ENCODE results near the gene OR2T35.
"Not testable (repeated sequence)": the region's sequence is repeated elsewhere in the genome, so short reads cannot be mapped to it uniquely, and the experiment has no call there.

Gene OR2T35

GRCh38 chr1:248642971-248643651, 2.0 kb downstream of the OR2T35 start:
- H3K36me3 ChIP-seq (ENCODE audit: control insufficient read depth, insufficient read depth, low read length); H3K27ac ChIP-seq (ENCODE audit: low read length); H3K4me3 ChIP-seq (ENCODE audit: low read length); DNase-seq (ENCODE audit: low read depth, low spot score); H3K9me3 ChIP-seq (ENCODE audit: control insufficient read depth, insufficient read depth, low read length); H3K4me1 ChIP-seq (ENCODE audit: control insufficient read depth, insufficient read depth, low read length); H3K27me3 ChIP-seq (ENCODE audit: control insufficient read depth, insufficient read depth, low read length): not testable (repeated sequence)
- no CpG with 5 or more reads among the region's 4 CpGs for WGBS (ENCODE audit: insufficient coverage, insufficient read length)

- H3K4me1 ChIP-seq (ENCODE audit: control insufficient read depth, insufficient read depth, low read length); H3K4me3 ChIP-seq (ENCODE audit: low read length); H3K27ac ChIP-seq (ENCODE audit: low read length); DNase-seq (ENCODE audit: low read depth, low spot score); H3K9me3 ChIP-seq (ENCODE audit: control insufficient read depth, insufficient read depth, low read length); H3K36me3 ChIP-seq (ENCODE audit: control insufficient read depth, insufficient read depth, low read length); H3K27me3 ChIP-seq (ENCODE audit: control insufficient read depth, insufficient read depth, low read length): not testable (repeated sequence)
- no CpG with 5 or more reads among the region's 5 CpGs for WGBS (ENCODE audit: insufficient coverage, insufficient read length)
These were observed 3.5 kb downstream of the OR2T35 start for GRCh38 chr1:248641583-248641982.

GRCh38 chr1:248640906-248641305, 4.2 kb downstream of the OR2T35 start:
- no CpG with 5 or more reads among the region's 3 CpGs for WGBS (ENCODE audit: insufficient coverage, insufficient read length)
- not testable (repeated sequence) for DNase-seq (ENCODE audit: low read depth, low spot score); H3K4me3 ChIP-seq (ENCODE audit: low read length); H3K27ac ChIP-seq (ENCODE audit: low read length); H3K4me1 ChIP-seq (ENCODE audit: control insufficient read depth, insufficient read depth, low read length); H3K36me3 ChIP-seq (ENCODE audit: control insufficient read depth, insufficient read depth, low read length); H3K9me3 ChIP-seq (ENCODE audit: control insufficient read depth, insufficient read depth, low read length); H3K27me3 ChIP-seq (ENCODE audit: control insufficient read depth, insufficient read depth, low read length)

GRCh38 chr1:248639652-248640051, 5.4 kb downstream of the OR2T35 start:
- DNase-seq (ENCODE audit: low read depth, low spot score); H3K36me3 ChIP-seq (ENCODE audit: control insufficient read depth, insufficient read depth, low read length); H3K27me3 ChIP-seq (ENCODE audit: control insufficient read depth, insufficient read depth, low read length); H3K27ac ChIP-seq (ENCODE audit: low read length); H3K4me3 ChIP-seq (ENCODE audit: low read length); H3K4me1 ChIP-seq (ENCODE audit: control insufficient read depth, insufficient read depth, low read length); H3K9me3 ChIP-seq (ENCODE audit: control insufficient read depth, insufficient read depth, low read length): not testable (repeated sequence)
- WGBS (ENCODE audit: insufficient coverage, insufficient read length) = no CpG with 5 or more reads among the region's 5 CpGs

- not testable (repeated sequence) for DNase-seq (ENCODE audit: low read depth, low spot score); H3K4me3 ChIP-seq (ENCODE audit: low read length); H3K9me3 ChIP-seq (ENCODE audit: control insufficient read depth, insufficient read depth, low read length); H3K4me1 ChIP-seq (ENCODE audit: control insufficient read depth, insufficient read depth, low read length); H3K27me3 ChIP-seq (ENCODE audit: control insufficient read depth, insufficient read depth, low read length); H3K27ac ChIP-seq (ENCODE audit: low read length); H3K36me3 ChIP-seq (ENCODE audit: control insufficient read depth, insufficient read depth, low read length)
- WGBS (ENCODE audit: insufficient coverage, insufficient read length) = no CpG with 5 or more reads among the region's 5 CpGs
These were observed 8.5 kb downstream of the OR2T35 start for GRCh38 chr1:248636612-248637011.

GRCh38 chr1:248634991-248635390, 10.1 kb downstream of the OR2T35 start, which contains the start of gene OR2T11:
TSS of gene OR2T11 (minus strand) at chr1:248635091. CDS start at chr1:248627128, 7,963 bp downstream.
- not testable (repeated sequence) for DNase-seq (ENCODE audit: low read depth, low spot score); H3K36me3 ChIP-seq (ENCODE audit: control insufficient read depth, insufficient read depth, low read length); H3K4me1 ChIP-seq (ENCODE audit: control insufficient read depth, insufficient read depth, low read length); H3K9me3 ChIP-seq (ENCODE audit: control insufficient read depth, insufficient read depth, low read length); H3K27me3 ChIP-seq (ENCODE audit: control insufficient read depth, insufficient read depth, low read length); H3K4me3 ChIP-seq (ENCODE audit: low read length); H3K27ac ChIP-seq (ENCODE audit: low read length)
- no CpG with 5 or more reads among the region's 2 CpGs for WGBS (ENCODE audit: insufficient coverage, insufficient read length)

GRCh38 chr1:248631354-248632008, 13.6 kb downstream of the OR2T35 start:
- Histone ChIP-seq H3K27me3 (ENCODE audit: control insufficient read depth, insufficient read depth, low read length) (no peaks in the 10 kb centered on the region), H3K4me3 (ENCODE audit: low read length) (no peak overlapping the region), H3K27ac (ENCODE audit: low read length) (no peak overlapping the region), H3K9me3 (ENCODE audit: control insufficient read depth, insufficient read depth, low read length) (peaks cover 8% of the 10 kb centered on the region), H3K4me1 (ENCODE audit: control insufficient read depth, insufficient read depth, low read length) (no peaks in the 10 kb centered on the region), H3K36me3 (ENCODE audit: control insufficient read depth, insufficient read depth, low read length) (no peaks in the 10 kb centered on the region)
- no peak for DNase-seq (ENCODE audit: low read depth, low spot score)
- no CpG with 5 or more reads among the region's 7 CpGs for WGBS (ENCODE audit: insufficient coverage, insufficient read length)

GRCh38 chr1:248630551-248630950, 14.5 kb downstream of the OR2T35 start:
- Histone ChIP-seq H3K27me3 (ENCODE audit: control insufficient read depth, insufficient read depth, low read length) (no peaks in the 10 kb centered on the region), H3K4me3 (ENCODE audit: low read length) (no peak overlapping the region), H3K36me3 (ENCODE audit: control insufficient read depth, insufficient read depth, low read length) (no peaks in the 10 kb centered on the region), H3K4me1 (ENCODE audit: control insufficient read depth, insufficient read depth, low read length) (no peaks in the 10 kb centered on the region), H3K9me3 (ENCODE audit: control insufficient read depth, insufficient read depth, low read length) (peaks cover 12% of the 10 kb centered on the region), H3K27ac (ENCODE audit: low read length) (no peak overlapping the region)
- no CpG with 5 or more reads among the region's 2 CpGs for WGBS (ENCODE audit: insufficient coverage, insufficient read length)
- DNase-seq (ENCODE audit: low read depth, low spot score) = no peak

GRCh38 chr1:248627971-248628844, 16.9 kb downstream of the OR2T35 start:
- DNase-seq (ENCODE audit: low read depth, low spot score) = no peak
- H3K4me3 ChIP-seq (ENCODE audit: low read length) = no peak overlapping the region

GRCh38 chr1:248625971-248626370, 19.1 kb downstream of the OR2T35 start:
- no peaks in the 10 kb centered on the region for H3K27me3 ChIP-seq (ENCODE audit: control insufficient read depth, insufficient read depth, low read length)
- no peak for DNase-seq (ENCODE audit: low read depth, low spot score)
- no peaks in the 10 kb centered on the region for H3K36me3 ChIP-seq (ENCODE audit: control insufficient read depth, insufficient read depth, low read length)
- H3K27ac ChIP-seq (ENCODE audit: low read length) = no peak overlapping the region
- H3K9me3 ChIP-seq (ENCODE audit: control insufficient read depth, insufficient read depth, low read length) = peaks cover 16% of the 10 kb centered on the region
- H3K4me3 ChIP-seq (ENCODE audit: low read length) = no peak overlapping the region
- H3K4me1 ChIP-seq (ENCODE audit: control insufficient read depth, insufficient read depth, low read length) = no peaks in the 10 kb centered on the region
- no CpG with 5 or more reads among the region's 5 CpGs for WGBS (ENCODE audit: insufficient coverage, insufficient read length)

More at GRCh38 chr1:248627971-248628844, 16.9 kb downstream of the OR2T35 start:
- no CpG with 5 or more reads among the region's 9 CpGs for WGBS (ENCODE audit: insufficient coverage, insufficient read length)
- H3K36me3 ChIP-seq (ENCODE audit: control insufficient read depth, insufficient read depth, low read length) = no peaks in the 10 kb centered on the region
- H3K9me3 ChIP-seq (ENCODE audit: control insufficient read depth, insufficient read depth, low read length) = peaks cover 16% of the 10 kb centered on the region
- no peaks in the 10 kb centered on the region for H3K27me3 ChIP-seq (ENCODE audit: control insufficient read depth, insufficient read depth, low read length)
- H3K27ac ChIP-seq (ENCODE audit: low read length) = no peak overlapping the region
- no peaks in the 10 kb centered on the region for H3K4me1 ChIP-seq (ENCODE audit: control insufficient read depth, insufficient read depth, low read length)
